GM21825 (cell line): ENCODE results near the gene EID3.
A peak's percentile ranks its signal among the peaks of the same experiment; 100 is the strongest.
"Not testable (repeated sequence)": the region's sequence is repeated elsewhere in the genome, so short reads cannot be mapped to it uniquely, and the experiment has no call there.

Experiments used
- ATAC-seq: cut with Tn5 transposase; IDR thresholded peaks from one replicate; pipeline ENCODE4 v1.9.1; 2021; ENCODE audit warnings: mild to moderate bottlenecking, moderate library complexity; ENCODE audit not compliant: unreplicated experiment

The EID3 gene

DNA sequence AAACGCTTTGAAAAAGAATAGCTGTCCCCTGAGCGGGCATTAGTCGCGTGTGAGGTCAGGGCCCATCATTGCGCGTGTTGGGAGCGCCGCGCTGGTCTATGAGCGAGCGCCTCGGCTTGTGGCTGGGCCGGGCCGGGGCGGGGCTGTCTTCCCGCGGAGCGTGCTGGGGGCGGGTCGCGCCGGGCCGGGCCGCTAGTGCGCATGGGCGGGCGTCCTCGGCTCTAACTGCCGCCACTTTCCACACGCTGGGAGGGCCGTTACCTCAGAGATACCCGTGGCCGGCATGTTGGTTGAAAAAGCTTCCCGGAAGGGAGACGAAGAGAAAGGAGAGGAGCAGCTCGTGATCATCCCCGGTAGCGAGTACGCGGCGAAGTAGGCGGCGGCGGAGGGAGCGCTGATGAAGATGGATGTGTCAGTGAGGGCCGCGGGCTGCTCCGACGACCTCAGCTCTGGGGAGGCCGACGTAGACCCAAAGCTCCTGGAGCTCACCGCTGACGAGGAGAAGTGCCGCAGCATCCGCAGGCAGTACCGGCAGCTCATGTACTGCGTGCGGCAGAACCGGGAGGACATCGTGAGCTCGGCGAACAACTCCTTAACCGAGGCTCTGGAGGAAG is at the start of gene EID3:
Gene EID3, plus strand, starts transcription at position 202 of the 614 bp plus-strand sequence. Its CDS starts 196 bp downstream, at position 398.
- ATAC-seq, result peak; percentile 94

DNA sequence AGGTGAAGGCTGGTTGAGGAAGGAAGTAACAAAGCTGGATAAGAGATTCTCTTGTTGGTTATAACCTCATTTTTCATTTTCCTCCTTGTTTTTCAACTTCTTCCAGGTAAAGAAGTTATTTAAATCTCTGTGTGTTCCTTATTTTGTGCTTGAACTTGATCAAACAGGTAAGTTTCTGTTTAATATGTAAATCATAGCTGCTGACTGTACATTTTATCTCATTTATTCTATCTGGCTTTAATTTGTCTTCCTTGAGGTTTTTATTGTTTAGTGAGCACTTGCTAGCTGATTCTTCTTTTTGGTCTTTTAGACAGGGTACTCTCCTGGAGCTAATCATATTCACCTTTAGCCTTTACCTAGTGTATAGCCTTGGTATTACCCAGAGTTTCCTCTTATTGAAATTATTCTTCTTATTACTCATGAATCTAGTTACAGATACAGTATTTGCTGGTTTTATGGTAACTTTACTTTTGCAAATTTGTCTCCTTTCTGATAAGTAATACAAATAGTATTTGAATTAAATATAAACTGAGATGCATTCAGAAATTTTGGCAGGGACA is 45.5 kb upstream of the EID3 start:
- no peak for ATAC-seq

GRCh38 chr12:104258476-104259067 is 45.0 kb upstream of the EID3 start:
- no peak for ATAC-seq

- ATAC-seq, result no peak
These were observed 40.5 kb upstream of the EID3 start for GRCh38 chr12:104263026-104263425.

DNA sequence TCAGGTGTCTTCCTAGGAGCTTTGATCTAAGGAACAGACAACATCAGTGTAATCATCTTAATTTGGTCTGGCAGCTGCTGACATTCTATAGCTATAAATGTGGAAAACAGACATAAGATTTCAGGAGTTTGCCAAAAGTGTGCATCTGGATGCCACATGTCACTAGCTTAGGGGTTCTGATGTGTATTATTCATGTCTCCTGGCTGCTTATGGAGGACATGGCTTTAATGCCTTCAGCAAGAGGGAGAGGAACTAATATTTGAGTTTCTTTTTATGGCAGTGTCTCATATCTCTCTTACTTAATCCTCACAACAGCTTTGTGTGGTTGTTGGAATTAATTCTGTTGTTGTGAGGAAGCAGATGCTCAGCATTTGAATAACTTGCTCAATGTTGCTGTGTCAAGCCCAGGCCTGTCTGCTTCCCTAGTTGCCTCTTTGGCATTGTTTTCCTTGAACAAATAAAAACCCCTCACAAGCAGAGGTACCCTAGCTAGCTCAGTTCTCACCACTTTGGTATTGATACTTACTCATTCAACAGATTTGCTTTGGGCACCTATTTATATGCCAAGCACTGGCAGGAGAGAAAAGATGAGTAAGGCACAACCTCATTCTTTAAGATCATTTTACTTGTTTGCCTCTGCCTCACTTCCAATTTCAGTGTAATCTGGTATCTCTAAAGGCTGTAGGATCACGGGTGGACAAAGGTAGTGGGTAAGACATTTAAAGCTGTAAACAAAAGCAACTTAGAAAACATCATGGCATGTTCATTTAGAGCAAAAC is 39.8 kb upstream of the EID3 start:
- no peak for ATAC-seq

DNA sequence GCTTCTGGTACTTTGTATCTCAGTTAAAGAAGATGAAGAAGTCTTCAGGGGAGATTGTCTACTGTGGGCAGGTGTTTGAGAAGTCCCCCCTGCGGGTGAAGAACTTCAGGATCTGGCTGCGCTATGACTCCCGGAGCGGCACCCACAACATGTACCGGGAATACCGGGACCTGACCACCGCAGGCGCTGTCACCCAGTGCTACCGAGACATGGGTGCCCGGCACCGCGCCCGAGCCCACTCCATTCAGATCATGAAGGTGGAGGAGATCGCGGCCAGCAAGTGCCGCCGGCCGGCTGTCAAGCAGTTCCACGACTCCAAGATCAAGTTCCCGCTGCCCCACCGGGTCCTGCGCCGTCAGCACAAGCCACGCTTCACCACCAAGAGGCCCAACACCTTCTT is 38.1 kb upstream of the EID3 start:
- ATAC-seq, result not testable (repeated sequence)

GRCh38 chr12:104272938-104273337 is 30.6 kb upstream of the EID3 start:
- no peak for ATAC-seq

DNA sequence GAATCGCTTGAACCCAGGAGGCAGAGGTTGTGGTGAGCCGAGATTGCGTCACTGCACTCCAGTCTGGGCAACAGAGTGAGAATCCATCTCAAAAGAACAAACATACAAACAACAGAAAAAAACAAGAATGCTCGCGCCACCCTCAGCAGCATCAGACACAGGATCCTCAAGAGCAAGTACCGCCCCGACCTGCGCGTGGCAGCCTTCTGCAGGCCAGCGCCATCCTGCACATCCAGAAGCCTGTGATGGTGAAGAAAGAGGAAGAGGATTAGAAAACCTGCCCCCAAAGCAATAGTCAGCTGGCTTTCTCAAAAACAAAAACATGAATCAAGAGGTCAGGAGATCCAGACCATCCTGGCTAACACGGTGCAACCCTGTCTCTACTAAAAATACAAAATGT is 30.0 kb upstream of the EID3 start:
- ATAC-seq, result no peak

GRCh38 chr12:104274811-104275210 is 28.7 kb upstream of the EID3 start:
- no peak for ATAC-seq

DNA sequence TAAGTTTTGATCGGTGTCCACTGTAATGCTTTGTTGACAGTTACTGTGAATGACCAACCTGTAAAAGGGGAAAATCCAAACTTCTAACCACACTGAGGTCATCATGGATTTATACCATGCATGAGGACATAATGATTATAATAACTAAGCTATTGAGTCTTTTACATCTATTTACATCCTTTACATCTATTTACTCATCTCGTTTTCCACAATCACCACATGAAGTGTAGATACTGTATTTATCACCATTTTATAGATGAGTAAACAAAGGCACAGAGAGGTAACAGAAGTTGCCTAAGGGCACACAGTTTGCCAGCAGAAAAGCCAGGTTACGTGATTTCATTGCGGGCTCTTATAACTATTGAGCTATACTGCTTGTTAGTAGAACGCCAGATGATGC is 27.9 kb upstream of the EID3 start:
- ATAC-seq, result no peak

- no peak for ATAC-seq
These were observed 27.0 kb upstream of the EID3 start for GRCh38 chr12:104276273-104277131.

GRCh38 chr12:104279164-104279563 is 24.4 kb upstream of the EID3 start:
- ATAC-seq, result no peak

DNA sequence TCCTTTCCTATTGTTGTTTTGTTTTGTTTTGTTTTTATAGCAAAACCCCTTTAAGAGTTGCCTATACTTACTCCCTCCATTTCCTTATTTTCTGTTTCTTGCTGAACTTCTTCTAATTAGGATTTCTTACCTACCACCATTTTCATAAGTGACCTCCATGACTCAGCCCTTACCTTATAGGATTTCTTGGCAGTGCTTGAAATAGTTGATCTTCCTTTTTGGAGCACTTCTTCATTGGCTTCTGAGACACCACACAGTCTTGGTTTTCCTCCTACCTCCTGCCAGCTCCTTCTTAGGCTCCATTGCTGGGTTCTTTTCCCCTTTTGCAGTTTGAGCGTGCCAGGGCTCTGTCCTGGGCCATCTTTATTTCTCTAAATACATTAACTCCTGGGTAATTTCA is 23.4 kb upstream of the EID3 start:
- no peak for ATAC-seq

DNA sequence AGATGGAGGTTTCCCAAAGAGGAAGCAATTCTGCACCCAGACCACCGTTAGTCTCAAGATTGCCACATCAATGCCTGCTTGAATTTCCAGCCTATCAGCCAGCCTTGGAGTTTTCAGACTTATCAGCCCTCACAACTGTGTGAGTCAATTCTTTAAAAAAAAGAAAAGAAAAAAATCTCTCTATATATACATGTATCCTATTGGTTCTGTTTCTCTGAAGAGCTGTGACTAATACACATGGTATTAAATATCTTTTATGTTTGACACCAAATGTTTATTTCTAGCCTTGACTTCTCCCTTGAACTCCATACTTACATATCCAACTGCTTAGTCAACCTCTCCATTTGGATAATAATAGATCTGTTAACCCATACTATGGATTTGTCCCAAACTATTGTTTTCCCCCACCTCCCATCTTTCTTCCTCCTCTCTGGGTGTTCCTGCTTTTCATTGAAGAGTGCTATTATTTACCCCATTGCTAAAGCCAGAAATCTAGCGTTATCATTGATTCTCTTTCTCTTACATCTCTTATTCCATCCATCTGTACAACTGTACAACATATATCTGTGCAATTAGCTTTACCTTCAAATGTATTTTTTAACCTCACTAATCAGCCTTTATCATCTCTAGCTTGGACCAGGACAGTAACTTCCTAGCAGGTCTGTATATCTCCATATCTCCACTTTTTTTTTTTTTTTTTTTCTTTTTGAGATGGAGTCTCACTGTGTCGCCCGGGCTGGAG is 22.7 kb upstream of the EID3 start:
- no peak for ATAC-seq

- ATAC-seq, result no peak
These were observed 21.9 kb upstream of the EID3 start for GRCh38 chr12:104281636-104282035.

- no peak for ATAC-seq
These were observed 21.4 kb upstream of the EID3 start for GRCh38 chr12:104282109-104282508.

DNA sequence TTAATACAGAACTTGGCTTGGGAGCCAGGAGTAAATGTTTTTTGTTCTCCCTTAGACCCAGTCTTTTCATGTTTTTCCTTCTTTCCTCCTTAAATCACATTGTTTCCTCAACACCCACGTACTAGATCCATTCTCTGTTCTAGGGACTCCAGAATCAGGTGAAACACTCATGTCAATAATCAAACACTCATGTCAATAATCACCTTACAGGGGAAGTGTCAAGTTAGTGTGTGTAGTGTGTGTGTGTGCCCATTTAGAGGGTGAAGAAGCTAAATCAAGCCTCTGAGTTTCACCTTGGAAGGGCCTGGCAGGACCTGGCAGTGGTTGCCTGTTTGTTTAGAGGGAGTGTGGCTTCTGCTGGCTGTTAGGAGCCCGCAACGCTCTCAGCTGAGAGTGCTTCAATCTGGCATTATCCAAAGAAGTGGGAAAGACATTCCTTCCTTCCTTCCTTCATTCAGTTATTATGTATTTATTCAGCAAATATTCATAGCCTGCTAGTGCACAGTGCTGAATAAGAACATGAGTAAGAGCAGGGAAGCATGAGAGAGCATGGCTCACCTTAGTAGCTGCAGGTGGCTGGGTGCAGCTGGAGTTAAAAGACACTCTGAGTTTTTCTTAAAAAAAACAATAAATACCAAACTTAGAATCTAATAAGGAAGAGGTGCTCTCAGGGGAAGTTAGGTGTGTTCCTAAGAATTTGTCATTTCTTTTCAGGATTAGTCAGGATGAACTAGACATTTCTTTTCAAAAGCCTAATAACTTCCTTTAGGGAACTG is 17.6 kb upstream of the EID3 start:
- no peak for ATAC-seq

GRCh38 chr12:104286516-104287482 is 16.7 kb upstream of the EID3 start:
- ATAC-seq, result peak; percentile 85
